Endothelial cell of umbilical vein (primary cell): ENCODE results near the gene DLK1. TPM values are rescaled to one million over a fixed set of nuclear protein-coding genes. Genes with fewer than 3 reads are reported as not detected.

Source experiments
- BruUV-seq: library from RNA; stranded (reverse); fragments of 400-500 nt; replicated peaks from 2 replicates; lab custom pipeline; 2021; lab: Mats Ljungman, UMichigan
- CTCF ChIA-PET: fragments of 300-600, 350-600 bp; sonication (Branson Sonifier 250); formaldehyde crosslinking; loops from one replicate; lab custom pipeline; 2021; ENCODE audit warnings: antibody characterized with exemption, inconsistent platforms; lab: Charles Lee
- POLR2A ChIA-PET: fragments of 300-600, 350-600 bp; sonication (Branson Sonifier 250); formaldehyde crosslinking; loops from one replicate; lab custom pipeline; 2021; ENCODE audit warnings: antibody characterized with exemption, inconsistent platforms; lab: Charles Lee
- DNase-seq: peaks from one replicate; pipeline ENCODE4 v3.0.0-alpha.2; 2011; ENCODE audit warnings: low read depth, low spot score
- FAIRE-seq: peaks from 2 replicates; lab custom pipeline; 2011; peaks lifted over from hg19 to GRCh38; lab: Jason Lieb, UNC
- H2AFZ ChIP-seq: 2 replicates; pipeline ENCODE4 v1.6.0; 2012; ENCODE audit warnings: low read depth, low read length, control low read depth, inconsistent platforms
- H3K27ac ChIP-seq: 2 replicates; pipeline ENCODE4 v1.5.1; 2011; ENCODE audit warnings: low read depth, mild to moderate bottlenecking, control low read depth, low read length, moderate library complexity; ENCODE audit not compliant: insufficient read depth
- H3K27me3 ChIP-seq, 2 experiments: 2 replicates each; pipeline versions ENCODE4 v1.6.0 to v1.6.1; 2011; ENCODE audit warnings: low read length in 2 of 2, mixed read lengths in 1 of 2; ENCODE audit not compliant: control insufficient read depth in 2 of 2, insufficient read depth in 2 of 2
- H3K36me3 ChIP-seq, 2 experiments: 2 replicates in 1 of 2; 3 replicates in 1 of 2; pipeline ENCODE4 v1.5.1; 2011; ENCODE audit warnings: low read length in 2 of 2, mild to moderate bottlenecking in 1 of 2, moderate library complexity in 1 of 2; ENCODE audit not compliant: control insufficient read depth in 2 of 2, insufficient read depth in 2 of 2; ENCODE audit errors: extremely low read depth in 1 of 2
- H3K4me1 ChIP-seq: 3 replicates; pipeline ENCODE4 v1.5.1; 2011; ENCODE audit warnings: mild to moderate bottlenecking, low read length; ENCODE audit not compliant: control insufficient read depth, insufficient read depth; ENCODE audit errors: extremely low read depth
- H3K4me2 ChIP-seq: 2 replicates; pipeline ENCODE4 v1.6.1; 2011; ENCODE audit warnings: low read length, control low read depth, mixed read lengths; ENCODE audit not compliant: insufficient read depth
- H3K4me3 ChIP-seq, 3 experiments: fragments of 200-600 bp in 1 of 3; sonication (generic), shearing (Covaris generic) in 1 of 3; replicated peaks in 1 of 3; 2 replicates each; pipeline ENCODE4 v1.5.1; 2011 to 2016; ENCODE audit warnings: control low read depth in 3 of 3, low read length in 3 of 3, mild to moderate bottlenecking in 2 of 3, inconsistent platforms in 1 of 3, low read depth in 1 of 3, moderate library complexity in 1 of 3; ENCODE audit not compliant: insufficient read depth in 1 of 3
- H3K79me2 ChIP-seq: 2 replicates; pipeline ENCODE4 v1.6.0; 2012; ENCODE audit warnings: low read length, inconsistent platforms; ENCODE audit not compliant: control insufficient read depth, insufficient read depth
- H3K9ac ChIP-seq: replicated peaks from 2 replicates; pipeline ENCODE3; 2011; ENCODE audit warnings: low read length, control low read depth; ENCODE audit not compliant: insufficient read depth; ENCODE audit errors: extremely low read depth
- H3K9me1 ChIP-seq: replicated peaks from 3 replicates; pipeline ENCODE4 v1.6.0; 2011; ENCODE audit warnings: mild to moderate bottlenecking, low read length; ENCODE audit not compliant: control insufficient read depth, insufficient read depth; ENCODE audit errors: extremely low read depth
- H3K9me3 ChIP-seq: replicated peaks from 2 replicates; pipeline ENCODE4 v1.5.1; 2012; ENCODE audit warnings: low read length, inconsistent platforms; ENCODE audit not compliant: control insufficient read depth, insufficient read depth
- H4K20me1 ChIP-seq: replicated peaks from 2 replicates; pipeline ENCODE3; 2011; ENCODE audit warnings: mild to moderate bottlenecking, low read length; ENCODE audit not compliant: control insufficient read depth, insufficient read depth; ENCODE audit errors: extremely low read depth
- EZH2 ChIP-seq: IDR thresholded peaks from 2 replicates; pipeline ENCODE4 v1.6.1; 2012; ENCODE audit warnings: borderline replicate concordance, low read depth, mild to moderate bottlenecking, moderate library complexity, low read length, inconsistent platforms; ENCODE audit not compliant: severe bottlenecking
- FOS ChIP-seq: IDR thresholded peaks from 2 replicates; pipeline ENCODE4 v1.6.1; 2011; ENCODE audit warnings: mild to moderate bottlenecking, low read length, moderate library complexity, borderline replicate concordance; ENCODE audit not compliant: insufficient read depth
- GATA2 ChIP-seq: IDR thresholded peaks from 2 replicates; pipeline ENCODE4 v1.7.0; 2011; ENCODE audit warnings: low read depth, mild to moderate bottlenecking, moderate library complexity, mixed read lengths, low read length; ENCODE audit not compliant: insufficient read length, insufficient read depth
- JUN ChIP-seq: IDR thresholded peaks from 2 replicates; pipeline ENCODE4 v1.6.1; 2011; ENCODE audit warnings: borderline replicate concordance, low read depth; ENCODE audit not compliant: insufficient read length, insufficient read depth
- MYC ChIP-seq: IDR thresholded peaks from one replicate; pipeline ENCODE4 v1.6.1; 2011; ENCODE audit warnings: mild to moderate bottlenecking, low read depth, low read length
- POLR2A ChIP-seq: IDR thresholded peaks from 2 replicates; pipeline ENCODE4 v1.6.1; 2012; ENCODE audit warnings: low read depth, mild to moderate bottlenecking, control low read depth, low read length
- POLR2AphosphoS5 ChIP-seq: IDR thresholded peaks from 2 replicates; pipeline ENCODE4 v1.6.1; 2012; ENCODE audit warnings: low read depth, mild to moderate bottlenecking, control low read depth, low read length, moderate library complexity; ENCODE audit not compliant: insufficient read depth
- dilution Hi-C: fragments of 300-500 bp; cut with MboI; formaldehyde crosslinking; loops from one replicate; pipeline ENCODE4 v1.15.0; 2019; ENCODE audit warnings: low sequenced_read_pairs; ENCODE audit not compliant: extremely low pct_ligation_motif_present
- intact Hi-C: fragments of 100-400 bp; cut with micrococcal nuclease; formaldehyde crosslinking; loops from one replicate; pipeline ENCODE4 v1.10.0; 2022
- polyA plus RNA-seq, 4 experiments: library from polyadenylated mRNA; depleted of rRNA in 3 of 4; stranded (reverse) in 3 of 4; unstranded in 1 of 4; fragments of >200 nt; gene quantifications; 2 replicates each; pipeline versions ENCODE4 v1.2.1 to v1.2.3, GENCODE V29; 2011 to 2012; ENCODE audit warnings: missing spikeins in 1 of 4
- total RNA-seq: library from RNA; stranded (reverse); gene quantifications from 2 replicates; pipeline ENCODE4 v1.2.3, GENCODE V29; 2021
- TF ChIP-seq, protein P1 (sequence below): IDR thresholded peaks from 2 replicates; pipeline ENCODE4 v1.6.1; 2011; ENCODE audit not compliant: insufficient read depth, insufficient read length
- TF ChIP-seq, protein P2 (sequence below), 2 donors: IDR thresholded peaks; 1 replicate in 1 of 2; 2 replicates in 1 of 2; pipeline ENCODE4 v1.5.1; 2011; ENCODE audit warnings: low read length in 2 of 2, mild to moderate bottlenecking in 2 of 2, moderate library complexity in 2 of 2, control low read depth in 1 of 2, inconsistent platforms in 1 of 2, low read depth in 1 of 2; ENCODE audit not compliant: insufficient read depth in 1 of 2; ENCODE audit errors: extremely low read depth in 1 of 2

The DLK1 gene
- total and polyA plus RNA-seq, 2 donors (not counting 3 experiments of a cell fraction or from before 2014, with no cell fraction given): not detected

DNA sequence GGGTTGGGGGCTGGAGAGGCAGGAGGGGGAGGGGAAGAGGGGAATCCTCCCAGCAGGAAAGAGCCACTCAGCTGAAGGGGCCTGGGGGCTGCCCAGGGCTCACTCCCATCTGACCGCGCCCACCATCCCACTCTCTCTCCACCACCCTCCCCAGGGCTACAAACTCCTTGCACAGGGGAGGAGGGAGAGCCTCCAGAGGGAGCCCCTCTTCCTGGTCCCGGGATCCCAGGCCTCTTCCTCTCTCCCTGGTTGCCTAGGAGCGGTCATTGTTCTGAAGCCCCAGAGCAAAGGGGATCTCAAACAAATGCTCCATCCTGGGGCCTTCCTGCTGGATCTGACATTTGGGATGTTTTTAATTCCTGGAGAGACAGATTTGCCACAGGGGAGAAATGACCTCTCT is 39.8 kb upstream of the DLK1 start:
- H3K9me3 ChIP-seq: no peaks in the 10 kb centered on the region
- ChIA-PET CTCF (no interaction called here), POLR2A (no interaction called here)
- no peak for FAIRE-seq
- dilution Hi-C loops: no loop called here
- DNase-seq: no peak
- TF ChIP-seq, protein P1, sequence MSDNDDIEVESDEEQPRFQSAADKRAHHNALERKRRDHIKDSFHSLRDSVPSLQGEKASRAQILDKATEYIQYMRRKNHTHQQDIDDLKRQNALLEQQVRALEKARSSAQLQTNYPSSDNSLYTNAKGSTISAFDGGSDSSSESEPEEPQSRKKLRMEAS: no peak
- no peak for TF ChIP-seq POLR2AphosphoS5
- TF ChIP-seq FOS: no peak
- TF ChIP-seq EZH2: no peak
- no peak for TF ChIP-seq GATA2
- TF ChIP-seq MYC: no peak
- TF ChIP-seq POLR2A: no peak
- TF ChIP-seq JUN: no peak
- TF ChIP-seq, protein P2, sequence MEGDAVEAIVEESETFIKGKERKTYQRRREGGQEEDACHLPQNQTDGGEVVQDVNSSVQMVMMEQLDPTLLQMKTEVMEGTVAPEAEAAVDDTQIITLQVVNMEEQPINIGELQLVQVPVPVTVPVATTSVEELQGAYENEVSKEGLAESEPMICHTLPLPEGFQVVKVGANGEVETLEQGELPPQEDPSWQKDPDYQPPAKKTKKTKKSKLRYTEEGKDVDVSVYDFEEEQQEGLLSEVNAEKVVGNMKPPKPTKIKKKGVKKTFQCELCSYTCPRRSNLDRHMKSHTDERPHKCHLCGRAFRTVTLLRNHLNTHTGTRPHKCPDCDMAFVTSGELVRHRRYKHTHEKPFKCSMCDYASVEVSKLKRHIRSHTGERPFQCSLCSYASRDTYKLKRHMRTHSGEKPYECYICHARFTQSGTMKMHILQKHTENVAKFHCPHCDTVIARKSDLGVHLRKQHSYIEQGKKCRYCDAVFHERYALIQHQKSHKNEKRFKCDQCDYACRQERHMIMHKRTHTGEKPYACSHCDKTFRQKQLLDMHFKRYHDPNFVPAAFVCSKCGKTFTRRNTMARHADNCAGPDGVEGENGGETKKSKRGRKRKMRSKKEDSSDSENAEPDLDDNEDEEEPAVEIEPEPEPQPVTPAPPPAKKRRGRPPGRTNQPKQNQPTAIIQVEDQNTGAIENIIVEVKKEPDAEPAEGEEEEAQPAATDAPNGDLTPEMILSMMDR (IDR thresholded peaks at IDR 0.05; ENCODE audit: extremely low read depth in 1 of 2, insufficient read depth in 1 of 2, low read depth in 1 of 2, low read length in 2 of 2): no peak
- H3K9ac ChIP-seq: no peak overlapping the region
- H3K4me1 ChIP-seq: peaks cover 6% of the 10 kb centered on the region
- no peak overlapping the region for H3K27ac ChIP-seq
- no peaks in the 10 kb centered on the region for H3K27me3 ChIP-seq
- no peak overlapping the region for H2AFZ ChIP-seq
- H4K20me1 ChIP-seq: no peaks in the 10 kb centered on the region
- no peak overlapping the region for H3K4me3 ChIP-seq
- intact Hi-C loops: no loop called here
- no peaks in the 10 kb centered on the region for H3K79me2 ChIP-seq
- H3K4me2 ChIP-seq: no peak overlapping the region
- H3K9me1 ChIP-seq: no peaks in the 10 kb centered on the region
- BruUV-seq: no TSS peak
- no peaks in the 10 kb centered on the region for H3K36me3 ChIP-seq
